Neural cell (in vitro differentiated cells): ENCODE results near the gene C17orf75.

Experiments used
- CTCF ChIP-seq: fragments of 450-650 bp; IDR thresholded peaks from 2 replicates; pipeline ENCODE4 v1.5.1; 2014; ENCODE audit warnings: antibody characterized with exemption, mild to moderate bottlenecking, moderate library complexity; ENCODE audit not compliant: poor library complexity, severe bottlenecking
- EP300 ChIP-seq: fragments of 450-650 bp; conservative IDR thresholded peaks from 2 replicates; pipeline ENCODE4 v1.6.1; 2014; ENCODE audit warnings: antibody characterized with exemption, mild to moderate bottlenecking, moderate library complexity; ENCODE audit not compliant: poor library complexity, severe bottlenecking
- EZH2 ChIP-seq: fragments of 200-600, 300-800 bp; shearing (Covaris generic), sonication (generic); IDR thresholded peaks from 2 replicates; pipeline ENCODE4 v1.6.1; 2014; ENCODE audit warnings: antibody characterized with exemption, low read length, borderline replicate concordance, mild to moderate bottlenecking; ENCODE audit not compliant: insufficient read depth, poor library complexity, severe bottlenecking
- POLR2AphosphoS5 ChIP-seq: IDR thresholded peaks from 2 replicates; pipeline ENCODE4 v1.6.1; 2012
- RAD21 ChIP-seq: fragments of 450-650 bp; conservative IDR thresholded peaks from 2 replicates; pipeline ENCODE4 v1.6.1; 2014; ENCODE audit warnings: antibody characterized with exemption, mild to moderate bottlenecking, moderate library complexity
- REST ChIP-seq: IDR thresholded peaks from 2 replicates; pipeline ENCODE4 v1.6.1; 2012; ENCODE audit warnings: borderline replicate concordance

- TF ChIP-seq CTCF (no peak), REST (no peak), POLR2AphosphoS5 (no peak), RAD21 (no peak), EZH2 (no peak), EP300 (no peak)
Observed at GRCh38 chr17:32320847-32321246, 21.1 kb downstream of the C17orf75 start.
